Stimulated activated CD4-positive, alpha-beta T cell treated with anti-CD3 and anti-CD28 coated beads, Interleukin-2, amount 100 ng/mL, for 48 hours (primary cell): ENCODE measurements around the gene CDK11A.
"Not testable (repeated sequence)": the region's sequence is repeated elsewhere in the genome, so short reads cannot be mapped to it uniquely, and the experiment has no call there.

Experiments used
- DNase-seq, 2 donors: peaks; one replicate each; pipeline ENCODE4 v3.0.0-alpha.2; 2020

Gene CDK11A

DNA sequence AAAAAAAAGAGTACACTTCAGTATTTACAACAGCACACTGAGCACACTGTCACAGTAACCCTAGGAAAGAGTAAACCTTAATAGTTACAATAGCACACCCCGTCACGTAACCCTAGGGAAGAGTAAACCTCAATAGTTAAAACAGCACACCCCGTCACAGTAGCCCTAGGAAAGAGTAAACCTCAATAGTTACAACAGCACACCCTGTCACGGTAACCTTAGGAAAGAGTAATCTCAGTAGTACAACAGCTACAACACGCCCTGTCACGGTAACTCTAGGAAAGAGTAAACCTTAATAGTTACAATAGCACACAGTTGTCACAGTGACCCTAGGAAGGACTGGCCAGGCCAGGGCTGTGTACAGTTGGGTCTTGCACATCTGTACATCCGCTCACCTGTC, 3.0 kb downstream of the CDK11A start:
- no peak for DNase-seq

DNA sequence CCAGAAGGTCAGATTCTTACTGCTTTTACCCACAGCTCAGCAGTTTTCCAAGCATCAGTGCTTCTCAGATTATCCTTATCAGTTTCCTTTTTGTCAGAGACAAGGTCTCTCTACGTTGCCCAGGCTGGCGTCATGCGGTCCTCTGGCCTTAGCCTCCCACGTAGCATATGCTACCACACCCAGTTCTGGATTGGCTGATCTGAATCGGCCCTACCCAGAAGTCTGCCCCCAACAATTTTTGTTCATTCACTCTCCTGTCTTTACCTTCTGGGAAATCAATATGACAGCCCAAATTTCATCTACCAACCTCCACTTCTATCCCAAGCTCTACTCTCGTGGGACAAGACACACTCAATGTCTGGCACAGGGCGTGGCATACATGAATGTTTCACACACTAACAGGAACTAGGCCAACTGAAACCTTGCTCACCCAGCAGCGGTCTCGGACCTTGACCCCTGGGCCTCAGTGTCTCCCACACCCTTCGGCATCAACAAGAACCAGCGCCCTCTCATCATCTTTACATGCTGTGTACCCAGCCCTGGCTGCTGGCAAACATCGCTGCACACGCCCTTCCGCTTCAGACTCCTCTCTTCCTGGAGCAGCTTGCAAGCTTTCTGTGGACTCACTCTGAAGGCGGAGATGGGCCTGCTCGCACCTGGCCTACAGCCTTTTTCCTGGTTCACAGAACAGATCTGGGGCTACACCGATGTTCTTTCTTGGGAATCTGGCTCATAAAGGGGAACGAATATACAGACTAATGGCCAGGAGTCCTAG, 8.9 kb downstream of the CDK11A start:
- not testable (repeated sequence) for DNase-seq

DNA sequence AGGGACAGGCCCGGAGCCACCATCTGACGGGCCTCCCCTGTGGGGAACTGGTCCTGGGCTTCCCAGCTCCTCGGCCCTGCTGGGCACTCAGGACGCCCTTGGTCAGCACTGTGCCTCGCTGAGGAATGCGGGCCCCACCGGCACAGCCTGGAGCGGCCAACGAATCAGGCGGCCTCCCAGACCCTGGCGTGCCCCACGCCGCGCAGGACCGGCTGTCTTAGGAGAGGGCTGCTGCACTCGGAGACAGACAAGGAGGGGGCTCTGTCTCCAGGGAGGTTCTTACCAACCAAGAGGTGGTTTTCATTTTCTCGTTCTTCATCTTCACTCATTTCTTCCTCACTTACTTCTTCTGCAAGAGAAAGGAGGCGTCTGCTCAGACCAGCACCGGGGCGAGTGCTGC, 16.3 kb downstream of the CDK11A start:
- not testable (repeated sequence) for DNase-seq

DNA sequence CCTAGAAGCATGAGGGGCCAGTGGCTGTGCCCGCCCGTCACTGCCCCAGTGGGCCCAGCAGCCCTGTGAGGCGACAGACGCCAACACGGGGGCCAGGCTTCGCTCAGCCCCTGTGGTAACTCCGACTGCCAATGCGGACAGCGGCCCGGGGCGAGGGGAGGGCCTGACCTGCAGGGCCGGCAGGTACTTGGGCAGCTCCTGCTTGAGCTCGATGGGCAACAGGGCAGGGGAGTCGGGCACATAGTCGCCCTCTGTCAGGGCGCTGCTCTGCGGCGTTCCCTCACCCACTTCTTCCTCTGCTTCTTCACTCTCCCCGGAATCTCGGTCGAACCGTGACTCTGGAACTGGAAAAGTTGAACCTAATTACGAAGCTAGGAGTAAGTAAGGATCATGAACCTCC, 16.9 kb downstream of the CDK11A start:
- not testable (repeated sequence) for DNase-seq

DNA sequence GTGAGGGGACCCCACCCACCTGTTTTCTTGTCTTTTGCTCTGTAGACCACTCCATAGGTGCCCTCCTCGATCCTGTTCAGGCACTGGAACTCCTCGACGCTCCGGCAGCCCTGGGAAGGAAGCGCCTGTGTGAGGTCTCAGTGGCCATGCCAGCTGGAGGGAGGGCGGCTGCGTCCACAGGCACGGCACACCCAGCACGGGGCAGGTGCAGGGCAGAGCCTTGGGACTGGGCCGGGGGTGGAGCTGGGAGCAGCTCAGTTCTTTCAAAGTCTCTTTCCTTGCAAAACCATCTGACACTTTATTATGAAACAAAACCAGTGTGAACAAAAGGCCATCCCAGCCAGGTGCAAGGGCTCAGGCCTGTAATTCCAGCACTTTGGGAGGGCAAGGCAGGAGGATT, 18.5 kb downstream of the CDK11A start:
- DNase-seq: not testable (repeated sequence)

DNA sequence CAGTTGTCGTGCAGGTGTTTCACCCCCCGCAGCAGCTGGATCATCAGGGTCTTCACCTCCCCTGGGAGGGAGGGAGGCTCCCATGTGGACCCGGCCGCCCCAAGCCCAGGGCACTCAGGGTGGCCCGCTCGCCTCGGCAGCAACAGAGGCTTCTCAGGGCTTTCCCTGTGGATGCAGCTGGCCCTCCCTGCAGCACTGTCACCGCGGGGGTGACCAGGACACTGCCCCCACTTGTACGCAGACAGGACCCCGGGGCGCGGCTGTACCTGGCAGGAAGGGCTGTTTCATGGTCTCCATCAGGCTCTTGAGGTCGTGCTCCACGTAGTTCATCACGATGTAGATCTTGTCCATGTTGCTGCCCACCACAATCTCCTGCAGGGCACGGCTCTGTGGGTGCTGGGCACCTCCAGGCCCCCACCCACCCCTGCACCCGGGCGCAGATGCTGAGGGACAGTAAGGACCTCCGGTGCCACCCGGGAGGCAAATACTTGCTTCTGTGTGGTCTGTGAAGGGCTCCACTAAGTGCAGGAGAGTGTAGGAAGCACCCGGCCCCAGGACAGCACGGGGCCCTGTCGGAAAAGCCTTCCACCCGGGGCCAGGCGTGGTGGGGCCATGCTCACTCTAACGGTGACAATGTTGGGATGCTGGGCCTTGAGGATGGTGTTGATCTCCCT, 19.7 kb downstream of the CDK11A start:
- DNase-seq: not testable (repeated sequence)

DNA sequence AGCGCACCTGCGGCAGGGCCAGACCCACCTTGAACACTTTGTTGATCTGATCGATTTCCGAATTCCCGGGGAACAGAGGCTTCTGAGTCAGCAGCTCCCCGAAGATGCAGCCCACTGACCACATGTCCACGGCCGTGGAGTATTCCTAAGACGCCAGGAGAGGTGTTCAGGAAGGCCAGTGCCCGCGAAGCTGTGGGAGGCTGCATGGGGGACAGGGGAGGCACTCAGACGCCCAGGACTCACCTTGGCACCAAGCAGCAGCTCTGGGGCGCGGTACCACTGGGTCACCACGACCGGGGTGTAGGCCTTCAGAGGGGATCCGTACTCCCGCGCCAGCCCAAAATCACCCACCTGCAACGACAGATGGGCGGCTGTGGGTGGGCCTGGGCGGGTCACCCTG, 20.4 kb downstream of the CDK11A start:
- no peak for DNase-seq

DNA sequence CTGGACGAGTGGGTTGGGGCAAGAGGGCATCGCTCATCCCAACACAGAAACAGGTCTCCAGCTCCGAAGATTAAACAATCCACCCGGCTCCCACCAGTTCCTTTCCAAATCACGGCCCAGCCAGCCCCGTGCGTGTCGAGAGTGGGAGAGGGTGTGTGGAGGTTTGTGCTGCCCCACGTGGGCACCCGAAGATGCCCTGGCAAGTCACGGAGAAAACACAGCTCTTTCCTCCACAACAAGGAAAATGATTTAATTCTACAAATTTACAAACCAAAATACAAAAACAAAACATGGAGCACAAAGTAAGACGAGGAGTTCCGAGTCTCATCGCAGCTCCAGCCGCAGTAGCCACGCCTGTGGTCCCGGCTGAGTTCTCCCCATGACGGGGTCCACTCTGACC, 21.7 kb downstream of the CDK11A start:
- DNase-seq: not testable (repeated sequence)

DNA sequence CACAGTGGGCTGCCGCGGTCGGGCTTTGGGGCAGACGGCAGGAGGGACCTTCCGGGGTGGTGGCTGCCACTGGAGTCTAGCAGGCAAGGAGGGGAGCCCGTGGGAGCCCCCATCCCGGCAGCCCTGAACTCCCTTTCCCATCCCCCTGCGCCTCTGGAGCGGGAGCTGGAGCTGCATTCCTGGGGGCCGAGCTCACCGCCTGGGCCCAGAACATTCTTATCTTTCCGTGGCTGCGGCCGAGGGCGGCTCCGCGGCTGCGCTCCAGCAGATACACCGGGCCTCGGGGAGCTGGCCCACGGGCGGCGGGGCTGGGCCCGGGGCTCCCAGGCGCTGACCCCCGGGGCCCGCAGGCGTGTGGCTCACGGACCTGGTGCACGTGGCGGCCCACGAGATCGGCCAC, 23.6 kb downstream of the CDK11A start:
- not testable (repeated sequence) for DNase-seq

DNA sequence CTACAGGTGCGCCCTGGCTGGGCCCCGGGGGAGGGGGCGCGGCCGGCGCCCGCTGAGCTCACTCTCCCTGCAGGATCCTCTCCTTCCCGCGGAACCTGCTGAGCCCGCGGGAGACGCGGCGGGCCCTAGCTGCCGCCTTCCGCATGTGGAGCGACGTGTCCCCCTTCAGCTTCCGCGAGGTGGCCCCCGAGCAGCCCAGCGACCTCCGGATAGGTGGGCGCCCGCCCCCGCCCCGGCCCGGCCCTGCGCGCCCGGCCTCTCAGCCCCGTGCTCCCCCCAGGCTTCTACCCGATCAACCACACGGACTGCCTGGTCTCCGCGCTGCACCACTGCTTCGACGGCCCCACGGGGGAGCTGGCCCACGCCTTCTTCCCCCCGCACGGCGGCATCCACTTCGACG, 24.1 kb downstream of the CDK11A start:
- not testable (repeated sequence) for DNase-seq

DNA sequence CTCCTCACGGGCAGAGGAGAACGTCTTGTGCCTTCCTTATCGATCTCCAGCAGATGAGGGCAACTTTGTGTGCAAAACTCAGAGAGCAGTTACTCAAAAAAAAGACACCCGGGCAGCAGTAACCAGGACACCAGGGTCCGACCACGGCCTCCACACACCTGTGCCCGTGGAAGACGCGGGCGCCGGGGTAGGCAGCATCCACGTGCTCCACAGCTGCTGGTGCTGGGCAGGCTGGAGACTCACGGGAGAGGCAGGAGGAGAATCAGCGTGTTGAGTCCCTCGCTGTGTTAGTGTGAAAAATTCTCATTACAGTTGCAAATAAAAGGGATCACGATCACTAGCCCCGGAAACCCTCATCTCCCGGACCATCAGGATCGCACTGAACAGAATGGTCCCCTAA, 25.1 kb downstream of the CDK11A start:
- DNase-seq: not testable (repeated sequence)

DNA sequence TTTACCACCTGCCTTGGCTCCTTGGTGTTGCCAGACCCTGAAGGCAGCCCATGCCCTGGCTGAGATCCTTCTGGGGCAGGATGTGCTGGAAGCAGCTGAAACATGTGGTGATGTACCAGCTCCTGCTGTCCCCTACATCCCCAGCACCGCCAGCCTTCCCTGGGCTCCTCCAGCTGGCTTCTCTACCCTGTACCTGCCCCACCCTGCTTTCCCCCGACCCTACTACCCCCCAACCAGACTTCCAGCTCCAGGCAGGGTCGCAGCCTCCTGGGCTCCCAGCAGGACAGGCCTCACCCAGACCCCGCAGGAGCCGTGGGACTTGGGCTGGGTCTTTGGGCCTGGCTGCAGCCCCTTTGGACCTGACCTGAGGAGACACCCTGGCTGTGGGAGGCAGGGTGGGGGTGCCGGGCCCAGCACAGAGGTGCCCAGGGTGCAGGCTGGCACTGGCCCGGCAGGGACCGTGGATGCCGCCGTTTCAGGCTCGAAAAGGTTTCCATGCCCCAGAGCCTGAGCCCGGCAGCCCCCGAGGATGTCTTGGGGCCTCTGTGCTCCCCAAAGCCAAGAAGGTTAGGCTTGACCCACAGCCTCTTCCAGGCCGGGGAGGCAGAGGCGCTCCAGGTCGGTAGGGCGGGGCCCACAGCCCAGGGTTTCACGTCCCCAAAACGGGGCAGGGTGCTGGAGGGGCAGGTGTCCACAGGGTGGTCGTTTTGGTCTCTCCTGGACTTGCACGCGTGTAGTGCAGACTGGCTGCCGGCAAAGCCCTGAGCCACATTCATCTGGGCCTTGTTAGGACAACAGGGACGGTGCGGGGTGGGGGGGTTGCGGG, 26.6 kb downstream of the CDK11A start:
- not testable (repeated sequence) for DNase-seq

DNA sequence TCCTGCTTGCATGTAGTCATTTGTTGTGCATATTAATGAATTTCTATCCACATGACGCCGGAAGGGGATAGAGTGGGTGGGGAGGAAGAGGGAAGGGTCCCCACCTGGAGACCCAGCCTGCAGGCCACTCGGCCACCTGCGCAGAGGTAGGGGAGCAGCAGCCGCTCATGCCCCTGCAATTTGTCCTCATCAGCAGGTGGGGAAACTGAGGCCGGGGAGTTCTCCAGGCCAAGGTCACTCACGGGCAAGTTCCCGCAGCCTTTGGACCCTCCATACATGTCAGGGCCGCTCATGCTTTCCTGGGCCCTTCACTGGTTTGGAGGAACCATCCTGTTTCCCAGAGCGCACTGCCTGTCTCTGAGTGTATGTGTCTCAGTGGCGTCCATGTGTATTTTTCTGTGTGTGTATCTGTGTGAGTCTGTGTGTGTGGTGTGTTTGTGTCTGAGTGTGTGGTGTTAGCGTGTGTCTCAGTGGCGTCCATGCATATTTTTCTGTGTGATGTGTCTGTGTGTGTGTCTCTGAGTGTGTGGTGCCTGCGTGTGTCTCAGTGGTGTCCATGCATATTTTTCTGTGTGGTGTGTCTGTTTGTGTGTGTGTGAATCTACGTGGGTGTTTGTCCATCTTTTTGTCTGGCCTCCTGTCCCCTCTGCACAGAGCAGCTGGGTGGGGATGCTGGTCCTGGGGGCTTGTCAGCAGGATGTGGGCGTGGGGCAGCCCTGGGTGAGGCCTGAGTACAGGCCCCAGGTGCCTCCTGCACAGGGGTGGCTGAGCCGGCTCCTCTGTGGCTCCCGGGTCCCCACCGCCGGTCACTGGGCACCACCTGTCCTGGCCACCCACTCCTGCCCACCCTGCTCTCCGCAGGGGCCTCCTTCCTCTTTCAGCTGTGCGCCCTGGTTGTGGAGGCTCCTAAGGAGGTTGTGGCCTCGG, 27.5 kb downstream of the CDK11A start:
- not testable (repeated sequence) for DNase-seq

DNA sequence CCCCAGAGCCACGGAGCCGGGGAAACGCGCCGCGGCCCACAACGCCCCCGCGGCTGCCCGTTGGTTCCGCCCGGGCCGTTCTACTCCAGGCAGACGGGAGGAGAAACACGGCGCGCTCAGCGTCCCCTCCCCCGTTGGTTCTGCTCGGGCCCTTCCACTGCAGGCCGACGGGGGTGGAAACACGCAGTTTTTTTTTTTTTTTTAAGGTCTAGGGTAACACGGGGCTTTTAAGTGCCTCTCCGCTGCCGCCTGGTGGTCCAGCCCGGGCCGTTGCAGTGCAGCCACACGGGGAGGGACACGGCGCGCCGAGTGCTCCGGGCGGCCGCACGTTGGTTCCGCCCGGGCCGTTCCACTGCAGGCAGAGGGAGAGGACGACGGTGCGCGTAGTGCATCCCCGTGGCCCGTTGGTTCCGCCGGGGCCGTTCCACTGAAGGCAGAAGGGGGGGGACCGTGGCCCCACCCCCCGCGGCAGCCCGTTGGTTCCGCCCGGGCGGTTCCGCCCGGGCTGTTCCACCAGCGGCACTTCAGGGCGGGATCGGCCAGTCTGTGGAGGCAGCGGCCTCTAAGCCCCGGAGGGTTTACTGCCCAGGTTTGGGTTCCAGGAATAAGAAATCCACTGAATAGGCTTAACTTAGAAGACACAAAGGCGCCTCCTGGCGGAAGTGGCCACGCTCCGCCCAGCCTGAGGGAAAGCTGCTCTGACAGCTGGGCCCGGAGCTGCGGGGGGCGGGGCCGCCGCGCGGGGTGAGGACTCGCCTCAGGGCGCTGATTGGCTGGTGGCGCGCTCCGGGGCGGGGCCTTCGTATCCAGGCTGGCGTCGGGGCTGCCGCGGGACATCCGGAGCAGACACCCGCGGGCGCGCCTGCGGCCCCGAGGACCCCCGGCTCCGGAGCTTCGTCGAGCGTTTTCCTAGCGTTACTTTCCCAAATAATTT, 31.2 kb downstream of the CDK11A start, which contains the start of gene SLC35E2B:
Gene SLC35E2B (minus strand): TSS at position 82 of the 934 bp plus-strand sequence. CDS start 16,096 bp downstream, outside the sequence.
- DNase-seq: peak; percentile 52 to 96

DNA sequence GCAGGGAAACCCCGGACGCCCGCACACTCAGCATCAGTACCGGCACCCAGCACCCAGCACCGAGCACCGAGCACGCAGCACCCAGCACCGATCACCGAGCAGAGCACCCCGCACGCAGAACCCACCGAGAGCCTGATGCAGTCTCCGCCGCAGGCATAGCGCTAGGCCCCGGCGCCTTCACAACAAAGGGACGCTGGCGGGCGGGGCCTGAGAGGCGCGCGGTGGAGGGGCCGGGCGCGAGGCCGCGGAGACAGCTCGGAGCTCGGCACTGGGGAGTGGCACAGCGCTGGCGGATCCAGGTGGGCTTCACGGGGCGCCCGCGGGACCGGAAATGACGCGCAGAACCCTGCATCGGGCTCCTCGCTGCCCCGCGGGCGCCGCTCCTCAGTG, 31.8 kb downstream of the CDK11A start:
- peak in 1 of 2 donors; percentile 78 for DNase-seq

DNA sequence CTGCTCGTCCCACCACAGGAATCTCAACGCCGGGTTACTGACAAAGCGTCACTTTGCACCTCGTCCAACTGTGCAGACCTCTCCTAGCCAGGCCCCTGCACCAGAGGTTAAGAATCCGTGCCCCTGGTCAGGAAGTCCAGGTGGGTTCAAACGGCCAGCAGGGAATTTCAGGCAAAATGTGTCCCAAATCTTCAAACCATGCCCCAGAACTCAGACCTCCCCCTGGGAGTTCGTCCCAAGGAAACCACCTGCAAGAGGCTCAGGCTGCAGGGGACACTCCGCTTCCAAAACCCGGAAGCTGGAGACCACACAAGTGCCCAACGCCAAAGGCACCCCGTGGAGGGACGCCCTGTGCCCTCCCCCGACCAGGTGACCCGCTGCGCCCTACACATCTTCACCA, 32.7 kb downstream of the CDK11A start:
- DNase-seq: not testable (repeated sequence)

DNA sequence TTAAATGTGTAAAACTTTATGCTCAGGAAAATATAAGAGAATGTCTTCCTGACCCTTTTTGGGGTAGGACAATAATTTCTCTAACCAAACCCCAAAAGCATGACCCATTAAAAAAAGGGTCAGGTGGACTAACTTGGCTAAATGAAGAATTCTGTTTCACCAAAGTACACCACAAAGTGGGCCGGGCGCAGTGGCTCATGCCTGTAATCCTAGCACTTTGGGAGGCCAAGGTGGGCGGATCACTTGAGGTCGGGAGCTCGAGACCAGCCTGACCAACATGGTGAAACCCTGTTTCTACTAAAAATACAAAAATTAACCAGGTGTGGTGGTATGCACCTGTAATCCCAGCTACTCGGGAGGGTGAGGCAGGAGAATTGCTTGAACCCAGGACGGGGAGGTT, 34.6 kb downstream of the CDK11A start:
- DNase-seq: not testable (repeated sequence)

DNA sequence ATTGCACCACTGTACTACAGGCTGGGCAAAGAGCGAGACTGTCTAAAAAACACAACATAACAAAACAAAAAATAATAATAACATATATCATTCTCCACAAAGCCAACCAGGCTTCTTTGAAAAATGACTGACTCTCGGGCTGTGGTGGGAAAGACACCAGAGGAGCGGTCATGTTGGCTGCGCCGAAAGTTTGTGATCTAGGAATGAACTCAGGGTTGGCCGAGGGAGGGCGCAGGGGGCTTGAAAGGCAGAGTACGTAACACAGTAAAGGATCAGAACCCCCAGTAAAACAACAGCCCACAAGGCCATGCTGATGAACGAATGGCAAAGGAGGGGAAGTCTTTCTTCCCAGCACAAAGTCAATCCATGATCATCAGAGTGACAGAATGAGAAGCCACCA, 36.3 kb downstream of the CDK11A start:
- no peak for DNase-seq

DNA sequence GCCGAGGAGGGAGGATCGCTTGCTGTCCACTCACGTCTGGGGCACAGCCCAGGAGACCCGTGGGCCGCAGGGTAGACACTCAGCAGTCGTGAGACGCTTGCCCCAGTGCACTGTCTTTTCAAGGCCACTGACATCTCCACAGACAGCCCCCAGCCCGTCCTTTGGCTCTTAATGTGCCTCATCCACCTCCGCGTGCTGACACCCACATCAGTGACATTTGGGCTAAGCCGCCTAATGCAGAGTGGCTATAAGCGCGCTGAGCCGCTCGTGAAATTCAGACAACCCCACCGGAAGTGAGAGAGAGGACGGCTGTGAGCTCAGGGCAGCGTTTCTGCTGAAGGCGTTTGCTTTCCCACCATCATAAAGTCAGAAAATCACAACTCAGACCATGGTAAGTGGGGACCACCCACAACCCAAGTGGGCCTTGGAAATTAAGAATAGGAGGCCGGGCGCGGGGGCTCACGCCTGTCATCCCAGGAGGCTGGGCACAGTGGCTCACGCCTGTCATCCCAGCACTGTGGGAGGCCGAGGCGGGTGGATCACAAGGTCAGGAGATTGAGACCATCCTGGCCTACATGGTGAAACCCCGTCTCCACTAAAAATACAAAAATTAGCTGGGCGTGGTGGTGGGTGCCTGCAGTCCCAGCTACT, 40.0 kb downstream of the CDK11A start:
- DNase-seq: no peak

DNA sequence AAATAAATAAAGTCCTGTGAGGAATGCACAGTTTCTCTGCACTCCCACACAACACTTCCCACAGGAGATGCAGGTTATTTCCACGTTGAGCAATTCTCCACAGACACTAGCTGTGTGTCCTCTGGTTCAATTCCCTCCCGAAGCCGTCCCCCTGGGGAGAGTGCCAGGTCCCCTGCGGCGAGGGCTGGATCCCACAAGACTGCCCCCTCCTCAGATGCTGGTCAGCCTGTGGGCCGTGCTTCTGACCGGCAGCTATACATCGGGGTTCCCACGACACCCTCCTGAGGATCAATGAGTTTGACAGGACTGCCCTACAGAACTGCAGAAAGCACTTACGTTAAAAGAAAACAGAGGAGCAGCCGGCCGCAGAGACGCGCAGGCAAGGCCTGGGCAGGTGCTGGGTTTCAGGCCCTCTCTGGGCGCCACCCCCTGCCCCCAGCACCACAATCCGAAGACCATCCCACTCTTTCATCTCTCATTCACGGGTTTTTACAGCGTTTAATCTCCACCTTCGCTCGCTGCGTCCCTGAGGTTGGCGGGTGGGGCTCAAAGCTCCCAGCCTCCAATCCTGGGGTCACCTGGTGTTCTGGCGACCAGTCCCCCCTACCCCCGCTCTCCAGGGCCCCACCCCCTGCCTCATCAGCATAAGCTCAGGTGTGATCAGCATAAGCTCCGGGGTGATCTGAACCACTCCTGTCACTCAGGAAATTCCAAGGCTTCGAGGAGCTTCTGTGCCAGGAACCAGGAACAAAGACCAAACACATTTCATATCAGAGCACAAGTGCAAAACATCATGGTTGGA, 40.9 kb downstream of the CDK11A start:
- no peak for DNase-seq
